NCI-H1048 (cell line): ENCODE results near the gene TMEM213.

Source experiments
- DNase-seq: peaks from one replicate; lab custom pipeline; 2025; lab: John Stamatoyannopoulos, UW

Gene TMEM213

DNA sequence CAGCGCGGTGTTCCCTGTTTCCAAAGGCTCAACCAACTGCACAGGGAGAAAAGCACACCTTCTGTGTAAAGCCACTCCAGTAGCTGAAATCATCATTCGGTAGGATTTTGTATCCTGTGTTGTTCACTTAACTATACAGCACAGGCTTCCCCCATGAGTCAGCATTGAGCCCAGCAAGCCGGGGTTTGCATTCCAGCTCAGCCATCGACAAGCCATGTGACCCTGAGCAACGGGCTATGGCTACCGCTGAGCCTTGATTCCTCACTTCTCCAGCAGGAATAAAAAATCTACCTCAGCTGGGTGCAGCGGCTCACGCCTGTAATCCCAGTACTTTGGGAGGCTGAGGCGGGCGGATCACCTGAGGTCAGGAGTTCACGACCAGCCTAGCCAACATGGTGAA, 44.3 kb downstream of the TMEM213 start:
- no peak for DNase-seq

DNA sequence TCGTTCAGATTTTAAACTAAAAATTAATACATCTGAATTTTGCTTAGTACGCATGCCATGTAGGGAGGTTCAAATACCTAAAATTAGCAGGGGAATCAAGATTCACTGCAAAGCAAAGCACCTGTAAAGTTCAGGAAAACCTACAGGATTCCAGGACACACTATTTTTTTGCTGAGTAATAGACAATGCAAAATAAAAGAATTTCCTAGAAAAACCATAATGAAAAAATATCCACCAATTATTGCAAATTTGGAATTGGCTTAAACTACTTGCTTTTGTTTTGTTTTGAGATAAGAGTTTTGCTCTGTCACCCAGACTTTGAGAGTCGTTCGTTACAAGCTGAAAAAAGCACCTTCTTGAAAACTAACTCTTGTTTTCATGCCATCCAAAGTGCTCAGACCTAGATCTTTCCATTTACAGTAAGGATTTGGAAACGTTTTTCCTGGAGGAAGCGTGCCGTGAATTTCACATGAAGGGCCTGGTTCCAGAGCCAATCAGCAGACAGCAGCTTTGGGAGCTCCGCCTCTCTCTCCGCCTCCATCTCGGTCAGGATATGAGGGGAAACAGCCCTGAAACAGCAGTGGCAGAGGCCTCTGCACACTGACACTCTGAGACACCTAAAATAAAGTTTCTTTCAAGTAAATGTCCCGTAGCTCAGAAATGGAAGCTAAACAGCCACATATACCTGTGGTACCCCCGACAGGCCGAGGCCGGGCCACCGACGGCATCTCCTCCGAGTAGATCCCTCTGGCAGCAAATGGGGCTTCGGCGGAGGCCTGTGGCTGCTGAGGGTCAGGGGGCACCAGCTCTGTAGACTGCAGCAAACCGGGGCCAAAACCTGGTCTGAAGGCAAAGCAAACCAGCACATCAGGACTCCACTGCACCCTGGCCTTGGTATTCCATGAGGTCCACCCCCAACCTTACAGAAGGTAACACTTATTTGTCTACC, 46.1 kb downstream of the TMEM213 start:
- DNase-seq: no peak

DNA sequence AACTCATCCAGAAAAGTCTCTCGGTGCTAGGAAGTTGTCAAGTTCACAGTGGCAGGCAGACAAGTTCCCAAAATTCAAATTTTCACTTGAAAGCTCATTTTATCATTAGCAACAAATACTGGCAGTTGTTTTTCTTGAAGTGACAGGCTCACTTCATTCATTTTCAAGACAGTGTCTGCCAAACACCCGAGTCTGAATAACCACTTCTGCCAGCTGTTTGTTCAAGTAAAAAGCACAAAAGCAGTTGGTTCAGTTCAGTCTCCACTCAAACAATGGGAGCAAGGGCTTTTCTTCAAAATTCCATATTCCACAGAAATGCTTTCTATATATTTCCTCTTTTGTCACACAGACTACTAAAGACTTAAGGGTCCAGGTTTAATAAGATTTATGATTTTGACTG, 47.9 kb downstream of the TMEM213 start:
- DNase-seq: no peak

DNA sequence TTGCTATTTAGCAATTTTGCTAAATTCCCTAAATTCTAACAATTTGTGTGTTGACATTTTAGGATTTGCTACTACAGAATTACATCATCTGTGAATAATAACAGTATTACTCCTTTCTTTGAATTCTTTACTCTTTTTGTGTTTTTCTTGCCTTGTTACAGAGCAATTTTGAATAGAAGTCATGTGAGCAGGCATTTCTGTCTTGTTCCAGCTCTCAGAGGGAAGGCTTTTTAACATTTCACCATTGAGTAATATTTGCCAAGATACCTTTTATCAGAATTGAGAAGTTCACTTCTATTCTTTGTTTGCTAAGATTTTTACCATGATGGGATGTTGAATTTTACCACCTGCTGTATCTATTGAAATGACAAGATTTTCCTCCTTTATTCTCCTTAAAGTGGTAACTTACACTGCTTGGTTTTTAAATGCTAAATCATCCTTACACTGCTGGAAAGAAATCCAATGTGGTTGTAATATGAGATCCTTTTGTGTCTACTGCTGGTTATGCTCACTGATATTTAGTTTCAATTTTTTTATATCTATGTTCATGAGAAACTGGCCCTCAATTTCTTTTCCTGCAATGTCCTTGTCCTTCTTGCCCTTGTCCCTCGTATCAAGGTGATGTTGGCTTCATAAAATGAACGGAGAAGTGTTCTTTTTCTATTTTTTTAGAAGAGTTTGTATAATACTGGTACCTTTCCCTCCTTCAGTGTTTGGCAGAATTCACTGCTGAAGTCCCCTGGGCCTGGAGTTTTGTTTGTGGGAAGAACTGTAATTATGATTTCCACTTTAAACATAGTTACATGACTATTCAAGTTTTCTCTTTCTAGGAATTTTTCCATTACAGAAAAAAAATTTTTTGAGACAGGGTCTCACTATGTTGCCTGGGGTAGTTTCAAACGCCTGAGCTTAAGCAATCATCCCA, 50.5 kb downstream of the TMEM213 start:
- DNase-seq: no peak

DNA sequence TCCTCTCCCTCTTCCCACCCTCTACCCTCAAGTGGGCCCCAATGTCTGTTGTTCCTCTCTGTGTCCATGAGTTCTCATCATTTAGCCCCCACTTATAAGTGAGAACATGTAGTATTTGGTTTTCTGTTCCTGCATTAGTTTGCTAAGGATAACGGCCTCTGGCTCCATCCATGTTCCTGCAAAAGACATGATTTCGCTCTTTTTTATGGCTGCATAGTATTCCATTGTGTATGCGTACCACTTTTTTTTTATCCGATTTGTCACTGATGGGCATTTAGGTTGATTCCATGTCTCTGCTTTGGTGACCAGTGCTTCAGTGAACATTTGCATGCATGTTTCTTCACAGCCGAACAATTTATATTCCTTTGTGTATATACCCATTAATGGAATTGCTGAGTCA, 51.9 kb downstream of the TMEM213 start:
- no peak for DNase-seq

DNA sequence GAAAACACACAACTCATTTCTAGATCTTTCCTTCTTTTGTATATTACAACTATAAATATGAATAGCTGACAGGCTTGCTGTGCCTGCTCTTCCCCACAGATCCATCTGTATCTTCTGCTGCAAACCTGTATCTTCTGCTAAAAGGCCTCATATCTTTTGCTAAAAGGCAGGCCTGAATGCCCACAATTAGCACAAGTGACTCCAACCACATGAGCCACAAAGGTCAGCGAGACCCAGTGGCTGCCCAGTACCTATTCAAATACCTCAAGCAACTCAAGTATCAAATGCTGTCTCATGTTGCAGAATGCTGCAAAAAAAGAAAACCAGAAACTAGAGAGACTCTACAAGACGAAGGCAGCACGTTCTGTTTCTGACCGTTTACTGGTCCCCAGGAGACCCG, 54.7 kb downstream of the TMEM213 start:
- DNase-seq: no peak

DNA sequence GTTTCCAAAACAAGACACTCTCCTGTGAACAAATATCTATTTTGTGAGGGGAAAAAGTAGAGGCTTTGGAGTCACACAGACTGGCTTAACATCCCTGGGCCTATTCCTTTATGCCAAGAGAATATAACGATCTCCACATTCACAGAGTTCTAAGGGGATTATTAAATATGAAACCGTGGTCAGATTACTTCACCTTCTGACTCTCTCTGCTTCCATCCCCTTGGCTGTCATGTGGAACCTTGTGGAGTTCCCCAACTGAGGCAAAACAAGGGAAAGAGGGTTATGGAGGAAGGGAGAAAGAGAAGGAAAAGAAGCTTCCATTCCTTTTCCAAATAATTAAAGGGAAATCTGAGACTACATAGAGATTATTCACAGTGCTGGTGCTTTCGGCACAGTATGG, 55.7 kb downstream of the TMEM213 start:
- DNase-seq: no peak

DNA sequence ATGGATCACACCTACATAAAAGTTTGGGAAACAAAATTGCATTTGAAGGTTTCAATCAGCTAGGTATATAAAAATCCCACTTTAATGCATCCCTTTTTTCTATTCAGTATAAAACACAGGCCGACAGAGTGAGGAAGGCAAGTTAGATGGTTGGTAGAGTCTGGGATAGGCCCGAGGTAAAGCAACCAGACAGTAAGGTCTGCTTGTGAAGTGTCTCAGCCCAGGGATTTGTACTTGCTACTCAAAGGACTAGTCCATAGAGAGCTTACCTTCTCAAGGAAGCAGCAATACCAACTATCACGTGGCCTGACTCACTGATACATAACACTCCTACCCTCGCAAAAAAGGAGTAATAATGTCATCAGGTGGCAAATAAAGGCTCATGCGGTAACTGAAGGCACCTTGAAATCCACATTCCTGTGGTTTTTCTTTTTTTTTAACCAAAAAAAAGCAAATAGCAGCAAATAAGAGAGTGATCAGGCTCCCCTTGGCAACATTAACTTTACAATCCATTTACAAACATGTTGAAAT, 56.4 kb downstream of the TMEM213 start:
- no peak for DNase-seq

DNA sequence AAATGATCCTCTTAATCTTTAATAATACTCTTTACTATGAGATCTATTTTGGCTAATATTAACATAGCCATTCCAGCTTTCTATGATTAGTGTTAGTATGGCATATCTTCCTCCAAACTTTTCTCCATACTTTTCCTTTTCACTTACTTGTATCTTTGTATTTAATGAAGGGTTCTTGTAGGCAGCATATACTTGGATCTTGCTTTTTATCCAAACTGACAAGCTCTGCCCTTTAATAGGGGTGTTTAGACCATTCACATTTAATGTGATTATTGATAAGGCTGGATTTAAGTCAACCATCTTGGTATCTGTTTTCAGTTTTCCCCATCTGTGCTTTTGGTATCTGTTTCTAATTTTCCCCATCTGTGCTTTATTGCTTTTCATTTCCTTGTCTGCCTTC, 59.9 kb downstream of the TMEM213 start:
- no peak for DNase-seq

DNA sequence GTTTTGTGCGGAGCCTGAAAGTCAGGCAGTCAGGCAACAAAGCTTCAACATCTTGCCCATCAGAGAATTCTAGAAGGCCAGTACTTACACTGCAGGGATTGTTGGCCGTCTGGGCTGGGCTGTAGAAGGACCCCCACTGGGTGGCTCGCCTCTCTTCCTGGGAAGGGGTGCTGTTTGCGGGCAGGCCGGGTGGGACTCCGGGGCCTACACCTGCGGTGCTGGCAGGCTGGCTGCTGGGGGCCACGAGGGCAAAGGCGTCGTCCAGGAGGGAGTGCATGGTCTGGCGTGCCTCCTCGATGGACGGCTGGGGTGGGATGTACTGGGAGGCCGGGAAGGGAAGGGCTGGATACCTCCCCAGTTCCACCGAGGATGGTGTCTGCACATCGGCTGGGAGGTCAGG, 63.3 kb downstream of the TMEM213 start:
- DNase-seq: no peak

DNA sequence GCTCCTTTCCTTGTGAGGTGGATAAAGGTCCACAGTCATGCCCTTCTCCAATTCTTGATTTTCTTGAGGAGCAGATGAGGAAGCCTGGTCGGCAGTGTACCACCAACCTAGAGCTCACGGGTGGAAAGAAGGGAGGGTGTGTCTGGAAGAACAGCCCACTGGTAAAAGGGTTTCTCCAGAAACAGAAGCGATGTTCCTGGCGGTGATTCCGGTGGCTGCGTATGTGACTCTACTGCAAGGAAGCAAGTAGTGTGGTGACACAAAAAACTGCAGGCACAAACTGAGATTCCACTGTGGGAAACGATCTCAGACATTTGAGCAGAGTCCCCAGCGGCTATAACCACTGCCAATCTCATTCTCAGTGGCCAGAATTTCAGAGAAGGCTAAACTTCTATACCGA, 66.1 kb downstream of the TMEM213 start:
- no peak for DNase-seq

DNA sequence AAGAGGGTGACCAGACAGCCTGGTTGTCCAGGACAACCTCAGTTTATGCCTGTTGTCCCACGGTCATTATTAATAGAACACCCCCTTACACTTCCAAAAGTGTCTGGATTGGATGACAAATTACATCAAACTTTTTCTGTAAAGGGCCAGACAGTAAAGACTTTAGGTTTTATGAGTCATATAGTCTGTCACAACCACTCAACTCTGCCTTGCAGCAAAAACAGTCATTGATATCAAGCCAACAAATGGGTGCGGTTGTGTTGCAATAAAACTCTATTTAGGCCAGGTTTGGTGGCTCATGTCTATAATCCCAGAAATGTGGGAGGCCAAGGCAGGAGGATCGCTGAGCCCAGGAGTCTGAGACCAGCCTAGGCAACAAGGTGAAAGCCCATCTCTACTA, 66.9 kb downstream of the TMEM213 start:
- no peak for DNase-seq

DNA sequence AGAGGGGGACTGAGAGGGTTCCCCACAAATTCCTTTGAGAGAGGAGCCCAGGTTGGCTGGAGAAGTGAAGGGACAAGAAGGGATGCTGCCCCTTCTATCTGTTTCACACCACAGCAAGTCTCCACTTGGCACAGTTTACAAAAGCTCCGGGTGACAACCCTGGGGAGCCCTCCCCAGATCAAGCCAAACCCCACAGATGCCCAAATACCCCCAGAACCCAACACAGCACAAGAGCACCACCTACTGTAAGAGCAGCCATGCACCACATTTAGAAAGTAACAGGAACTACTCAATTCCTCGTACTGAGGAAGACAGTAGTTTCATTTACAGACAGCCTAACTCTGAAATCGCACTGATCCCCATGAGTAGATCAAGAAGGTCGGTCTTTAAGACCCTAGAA, 68.0 kb downstream of the TMEM213 start:
- no peak for DNase-seq

DNA sequence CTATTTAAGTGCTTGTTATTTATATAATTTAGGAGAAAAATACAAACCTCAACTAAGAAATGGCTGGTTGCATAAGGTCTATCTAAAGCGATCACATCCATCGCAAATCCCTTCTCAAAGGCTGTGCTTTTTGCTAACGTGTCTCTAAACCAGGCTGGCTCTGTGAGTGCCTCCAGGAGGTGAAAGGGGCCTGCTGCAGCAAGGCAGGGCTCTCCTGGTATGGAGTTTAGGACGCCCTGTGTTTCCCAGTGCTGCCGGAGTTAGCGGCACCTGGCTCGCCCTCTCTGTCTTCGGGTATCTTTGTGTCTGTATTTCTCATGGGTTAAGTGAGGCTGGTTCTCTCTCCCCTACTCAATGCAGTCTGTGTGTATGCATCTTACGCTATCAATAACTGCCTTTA, 68.6 kb downstream of the TMEM213 start:
- DNase-seq: no peak

DNA sequence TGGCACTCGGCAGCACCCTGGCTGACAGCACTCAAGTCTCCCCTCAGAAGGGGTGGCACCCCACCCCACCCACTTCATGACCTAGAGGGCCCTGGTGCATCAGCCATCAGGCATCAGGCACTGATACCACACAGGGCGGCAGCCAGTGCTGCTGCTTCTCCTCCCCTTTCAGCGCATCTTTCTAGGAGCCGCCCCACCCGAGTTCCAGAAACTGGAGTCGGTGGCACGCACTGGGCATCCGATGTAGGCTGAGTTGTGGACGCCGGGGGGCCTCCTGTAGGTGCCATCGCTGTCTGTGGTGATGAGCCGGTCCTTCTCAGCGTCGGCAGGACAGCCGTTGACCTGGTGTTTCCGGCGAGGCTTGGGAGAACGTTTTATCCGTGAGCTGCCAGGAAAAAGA, 70.0 kb downstream of the TMEM213 start:
- no peak for DNase-seq

DNA sequence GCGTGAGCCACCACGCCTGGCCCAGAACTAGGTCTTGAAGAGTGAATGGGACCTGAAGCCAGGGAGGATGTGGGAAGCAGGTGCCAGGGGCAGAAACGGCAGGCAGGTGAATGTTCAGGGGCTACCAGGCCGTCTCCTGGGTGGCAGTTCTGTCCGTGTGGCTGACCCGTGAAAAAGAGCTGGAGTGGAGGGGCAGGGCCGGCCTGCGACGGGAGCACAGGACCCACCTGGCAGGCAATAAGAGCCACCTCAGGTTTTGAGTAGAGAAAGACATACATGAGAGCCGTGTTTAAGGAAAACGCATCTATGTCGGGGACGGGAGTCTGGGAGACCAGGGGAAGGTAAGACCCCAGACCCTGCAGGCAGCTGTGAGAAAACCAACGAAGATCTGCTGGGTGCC, 70.9 kb downstream of the TMEM213 start:
- DNase-seq: no peak

DNA sequence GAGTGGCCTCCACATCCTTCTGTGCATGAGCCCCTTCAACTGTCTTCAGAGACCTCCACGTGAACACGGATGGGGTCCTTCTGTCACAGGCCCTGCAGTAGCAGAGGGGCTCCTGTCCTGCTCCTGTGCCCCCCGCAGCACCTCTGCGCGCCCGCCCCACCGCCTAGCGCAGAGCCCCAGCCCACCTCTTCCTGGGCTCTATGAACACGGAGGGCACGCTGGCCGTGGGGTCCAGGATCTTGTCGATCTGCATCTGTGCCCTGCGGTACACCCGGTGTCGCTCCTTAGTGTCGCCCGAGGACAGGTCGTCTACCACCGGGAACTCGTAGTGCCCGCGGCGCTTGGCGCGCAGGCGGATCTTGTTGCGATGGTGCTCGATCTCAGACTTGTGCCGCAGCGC, 71.6 kb downstream of the TMEM213 start:
- DNase-seq: no peak

DNA sequence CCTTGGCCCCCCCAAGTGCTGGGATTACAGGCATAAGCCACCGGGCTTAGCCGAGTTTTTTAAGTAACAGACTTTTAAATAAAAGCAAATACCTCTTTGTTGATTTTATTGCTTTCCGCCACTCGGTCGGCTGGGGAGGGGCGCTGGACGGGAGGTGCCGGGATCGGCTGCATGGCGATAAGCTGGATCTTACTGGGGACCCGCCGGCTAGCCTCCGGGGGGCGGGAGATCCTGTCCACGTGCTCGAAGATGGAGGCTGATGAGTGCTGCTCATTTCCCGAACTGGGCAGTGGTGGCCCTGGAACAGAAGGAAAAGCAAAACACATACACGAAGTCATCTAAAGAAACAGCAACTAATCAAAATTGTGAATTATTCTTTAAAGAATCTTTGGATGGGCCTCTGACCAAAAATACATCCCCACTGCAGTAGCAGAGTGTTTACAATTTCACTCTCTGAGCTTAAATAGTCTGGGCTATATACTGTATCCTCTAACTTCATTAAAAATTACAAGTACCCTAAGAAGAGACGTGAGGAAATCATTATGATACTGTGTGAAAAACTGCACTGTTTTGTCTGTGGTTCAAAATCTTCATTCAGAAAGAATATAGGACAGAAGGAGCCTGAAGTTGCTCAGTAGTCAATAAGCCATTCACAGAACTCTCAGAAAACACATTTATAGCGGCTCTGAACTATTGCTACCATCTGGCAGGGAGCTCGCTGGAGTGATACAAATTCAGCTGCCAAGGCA, 73.4 kb downstream of the TMEM213 start:
- DNase-seq: no peak

DNA sequence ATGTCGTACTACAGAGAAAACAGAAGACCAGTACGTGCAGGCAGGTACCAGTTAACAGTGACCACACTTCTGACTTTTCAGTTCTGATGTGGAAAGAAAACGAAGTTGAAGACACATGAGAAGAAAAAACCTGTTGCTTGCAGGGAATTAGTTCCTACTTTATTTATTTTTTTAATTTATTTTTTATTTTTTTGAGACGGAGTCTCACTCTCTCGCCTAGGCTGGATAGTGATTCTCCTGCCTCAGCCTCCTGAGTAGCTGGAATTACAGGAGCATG, 74.0 kb downstream of the TMEM213 start:
- DNase-seq: no peak

DNA sequence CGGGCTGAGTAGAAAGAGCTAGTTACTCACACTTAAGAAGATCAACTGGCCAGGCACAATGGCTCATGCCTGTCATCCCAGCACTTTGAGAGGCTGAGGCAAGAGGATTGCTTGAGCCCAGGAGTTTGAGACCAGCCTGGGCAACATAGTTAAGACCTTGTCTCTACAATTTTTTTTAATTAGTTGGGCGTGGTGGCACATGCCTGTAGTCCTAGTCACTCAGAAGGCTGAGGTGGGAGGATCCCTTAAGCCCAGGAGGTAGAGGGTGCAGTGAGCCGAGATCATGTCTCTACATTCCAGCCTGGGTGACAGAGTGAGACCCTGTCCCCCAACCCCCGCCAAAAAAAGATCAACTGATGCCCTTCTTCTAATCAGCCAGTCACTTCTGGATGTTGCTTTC, 74.8 kb downstream of the TMEM213 start:
- no peak for DNase-seq

DNA sequence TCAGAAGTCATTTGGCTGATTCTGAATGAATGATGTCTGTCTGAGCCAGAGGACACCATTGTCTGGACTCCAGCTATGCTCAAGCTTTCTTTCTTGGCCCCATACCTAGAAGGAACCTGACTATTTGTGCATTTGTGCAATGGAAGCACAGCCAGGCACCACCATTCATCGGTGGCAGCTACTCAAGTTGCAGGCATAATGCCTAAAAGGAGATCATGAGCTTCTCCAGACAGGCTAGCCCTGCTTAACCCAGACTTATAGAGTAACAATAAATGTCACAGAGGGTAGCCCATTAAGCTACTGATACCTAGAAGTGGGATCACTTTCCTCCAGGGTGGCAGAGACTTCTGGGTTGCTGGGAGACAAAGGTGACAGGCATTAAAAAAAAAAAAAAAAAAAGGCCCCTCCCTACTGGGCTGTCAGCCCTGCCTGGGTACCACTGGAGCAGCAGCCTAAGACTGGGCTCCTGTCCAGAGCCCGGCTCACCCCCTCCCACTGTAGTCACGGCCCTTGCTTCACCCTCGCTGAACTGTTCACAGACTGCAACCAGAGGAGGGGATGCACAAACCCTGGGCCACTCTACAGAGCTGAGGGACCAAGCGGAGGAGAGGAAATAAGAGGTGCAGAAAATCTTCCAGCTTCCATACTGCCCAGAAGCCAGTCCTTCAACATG, 75.6 kb downstream of the TMEM213 start:
- no peak for DNase-seq

DNA sequence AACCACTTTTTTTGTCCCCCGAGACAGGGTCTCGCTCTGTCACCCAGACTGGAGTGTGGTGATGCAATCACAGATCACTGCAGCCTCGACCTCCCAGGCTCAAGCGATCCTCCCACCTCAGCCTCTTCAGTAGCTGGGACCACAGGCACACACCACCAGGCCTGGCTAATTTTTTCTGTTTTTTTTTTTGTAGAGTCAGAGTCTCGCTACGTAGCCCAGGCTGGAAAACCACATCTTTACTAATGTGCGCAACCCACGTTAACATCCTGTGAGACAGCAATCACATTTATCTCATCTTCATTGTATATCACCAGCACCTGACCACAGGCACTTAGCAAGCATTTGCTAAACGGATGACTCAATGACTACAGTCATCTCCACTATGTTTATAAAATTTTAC, 78.0 kb downstream of the TMEM213 start:
- DNase-seq: no peak
